Heart right ventricle (tissue), 16 donors: ENCODE results near the gene ANO7. TPM values are rescaled to one million over a fixed set of nuclear protein-coding genes. Genes with fewer than 3 reads are reported as not detected.

Experiments
- ATAC-seq, 8 donors: fragments of 200-7000 bp; cut with Tn5 transposase; one replicate each; pipeline ENCODE4 v1.9.1; 2020; ENCODE audit warnings: mild to moderate bottlenecking in 8 of 8, moderate library complexity in 8 of 8, moderate number of reproducible peaks in 1 of 8
- DNase-seq, 2 donors: peaks; one replicate each; pipeline ENCODE4 v3.0.0-alpha.2; 2020
- H3K27ac ChIP-seq, 10 donors: fragments of 200-600 bp; sonication (generic) in 2 of 10; one replicate each; pipeline versions ENCODE4 v1.5.0 to v1.8.0; 2020 to 2022; ENCODE audit warnings: mild to moderate bottlenecking in 3 of 10
- H3K27me3 ChIP-seq, 7 donors: fragments of 200-600 bp; one replicate each; pipeline ENCODE4 v1.8.0; 2021 to 2022; ENCODE audit warnings: mild to moderate bottlenecking in 2 of 7
- H3K36me3 ChIP-seq, 9 donors: fragments of 200-600 bp; sonication (generic) in 1 of 9; one replicate each; pipeline versions ENCODE4 v1.5.0 to v1.8.0; 2020 to 2022; ENCODE audit warnings: mild to moderate bottlenecking in 2 of 9
- H3K4me1 ChIP-seq, 9 donors: fragments of 200-600 bp; sonication (generic) in 1 of 9; one replicate each; pipeline versions ENCODE4 v1.5.0 to v1.8.0; 2020 to 2022; ENCODE audit warnings: mild to moderate bottlenecking in 4 of 9
- H3K4me3 ChIP-seq, 10 donors: fragments of 200-600 bp; sonication (generic) in 2 of 10; one replicate each; pipeline versions ENCODE4 v1.5.0 to v1.8.0; 2020 to 2022; ENCODE audit warnings: mild to moderate bottlenecking in 7 of 10, moderate library complexity in 2 of 10
- H3K9me3 ChIP-seq, 11 donors: fragments of 200-600 bp in 10 of 11; sonication (generic) in 2 of 11; one replicate each; pipeline versions ENCODE4 v1.5.0 to v1.8.0; 2013 to 2022; ENCODE audit warnings: mild to moderate bottlenecking in 2 of 11, control low read depth in 1 of 11, moderate library complexity in 1 of 11
- CTCF ChIP-seq, 9 donors: fragments of 200-600 bp; sonication (generic) in 2 of 9; IDR thresholded peaks; one replicate each; pipeline versions ENCODE4 v1.5.0 to v1.8.0; 2021 to 2022; ENCODE audit warnings: antibody characterized with exemption in 9 of 9, mild to moderate bottlenecking in 5 of 9, moderate library complexity in 1 of 9
- WGBS, 2 donors: extraction: QIAGEN DNeasy Blood & Tissue Kit; methylation state at CpG; one replicate each; pipeline ENCODE4 v1.1.7; 2013; ENCODE audit warnings: inconsistent platforms in 1 of 2; 5-methylcytosine and 5-hydroxymethylcytosine counted together
- intact Hi-C, 10 donors: fragments of 100-400 bp; cut with DNase I; formaldehyde crosslinking; loops; one replicate each; pipeline versions ENCODE4 v1.11.1 to v1.14.2; 2022
- polyA plus RNA-seq, 2 donors: library from polyadenylated mRNA; stranded (reverse); fragments of 200-250 nt; gene quantifications; one replicate each; pipeline ENCODE4 v1.2.3, GENCODE V29; 2013
- total RNA-seq, 10 donors: library from RNA; stranded (reverse); fragmentation: NEBNext Ultra II Directional in 3 of 10; extraction: Animal tissue kit (Norgen Biotek cat#: 25700) in 3 of 10; gene quantifications; one replicate each; pipeline versions ENCODE4 v1.2.1 to v1.2.4, GENCODE V29; 2021 to 2023
- donor health status: Arrhythmogenic right ventricular cardiomyopathy.
- donor health status: ischemic (EF 13 %, LVEDD 7.1; RV severe dilation, severe dysfunction).
- donor health status: healthy with polysubstance abuse.
- donor health status: DM: no; HTN: yes; CAD: no.
- donor health status: DM: no; HTN: no; CAD: no.
- donor health status: ischemic (EF 25% LVEDD 6.9; RV normal size, moderate dysfunction).
- donor health status: ischemic (EF 25% LVEDD 5.7; RV mildly dilated, moderate dysfunction).
- donor health status: healthy.
- donor health status: DM: yes; HTN: yes; CAD: no.
- donor health status: Ischemic cardiomyopathy.
- donor health status: ischemic (EF 35%, LVEDD 5.7; RV mildly dilated, moderate dysfunction).
- donor health status: nonischemic (EF 11% LVEDD 7.7; RV severe dilation, severe dysfunction).
- donor health status: DM: yes; HTN: yes; CAD: no.
- donor health status: PGD.
- donor health status: ischemic (EF 29% LVEDD 5.4; RV normal size, mild dysfunction).
- donor health status: nonischemic (EF 23%, LVEDD 6.1; RV moderate dilation, normal function).

The ANO7 gene
- total and polyA plus RNA-seq, 12 donors = 0.61 to 3.0 (median 1.6) TPM

- no peak for TF ChIP-seq CTCF (IDR thresholded peaks at IDR 0.05)
Measured at GRCh38 chr2:241208058-241208457, 19.6 kb downstream of the ANO7 start.

GRCh38 chr2:241209271-241209670 is 20.8 kb downstream of the ANO7 start:
- intact Hi-C loops = no loop called here
- Histone ChIP-seq H3K36me3 (no peaks in the 10 kb centered on the region), H3K27me3 (no peaks in the 10 kb centered on the region), H3K9me3 (no peaks in the 10 kb centered on the region), H3K27ac (no peak overlapping the region), H3K4me1 (no peaks in the 10 kb centered on the region), H3K4me3 (no peak overlapping the region)
- DNase-seq = no peak
- 81 to 86% methylated on average over 33 of the region's 33 CpGs for WGBS, 2 donors
- no peak for TF ChIP-seq CTCF (IDR thresholded peaks at IDR 0.05)
- ATAC-seq = peak in 2 of 8 donors; percentile 11 to 13

More at GRCh38 chr2:241208058-241208457, 19.6 kb downstream of the ANO7 start:
- Histone ChIP-seq H3K36me3 (no peaks in the 10 kb centered on the region), H3K9me3 (no peaks in the 10 kb centered on the region), H3K27me3 (no peaks in the 10 kb centered on the region), H3K4me3 (no peak overlapping the region), H3K4me1 (no peaks in the 10 kb centered on the region), H3K27ac (no peak overlapping the region)
- DNase-seq (no peak), ATAC-seq (no peak)
- intact Hi-C loops = no loop called here
- WGBS, 2 donors = 72 to 75% methylated on average over 6 of the region's 6 CpGs

GRCh38 chr2:241211276-241211675 is 22.8 kb downstream of the ANO7 start:
- ATAC-seq = no peak
- no peak for DNase-seq
- Histone ChIP-seq H3K4me1 (no peaks in the 10 kb centered on the region), H3K27me3 (no peaks in the 10 kb centered on the region), H3K9me3 (no peaks in the 10 kb centered on the region), H3K4me3 (no peak overlapping the region), H3K27ac (no peak overlapping the region), H3K36me3 (no peaks in the 10 kb centered on the region)
- intact Hi-C loops = loop anchor here in 2 of 10 donors (10.0 kb wide), 2 partner anchors 106 to 356 kb away; partner anchors contain the start of gene MTERF4 (in 1 of the 2)
- 19 to 27% methylated on average over 2 of the region's 2 CpGs for WGBS, 2 donors
- TF ChIP-seq CTCF (IDR thresholded peaks at IDR 0.05) = no peak

- intact Hi-C loops = loop anchor here in 2 of 10 donors (10.0 kb wide), 2 partner anchors 108 to 358 kb away; partner anchors contain the start of gene MTERF4 (in 1 of the 2)
- ATAC-seq = no peak
Measured at GRCh38 chr2:241213041-241213440, 24.6 kb downstream of the ANO7 start.

More at GRCh38 chr2:241213041-241213440, 24.6 kb downstream of the ANO7 start:
- TF ChIP-seq CTCF (IDR thresholded peaks at IDR 0.05) = no peak
- H3K4me1 ChIP-seq = peaks cover 0 to 5% (median 0%) of the 10 kb centered on the region in 9 donors
- H3K9me3 ChIP-seq = no peaks in the 10 kb centered on the region
- H3K27me3 ChIP-seq = no peaks in the 10 kb centered on the region
- no peak overlapping the region for H3K27ac ChIP-seq
- no peaks in the 10 kb centered on the region for H3K36me3 ChIP-seq
- 79 to 83% methylated on average over 13 of the region's 13 CpGs for WGBS, 2 donors
- H3K4me3 ChIP-seq = no peak overlapping the region
- no peak for DNase-seq
